ENCODE results near the gene RNF40. TPM values are rescaled to one million over a fixed set of nuclear protein-coding genes. Genes with fewer than 3 reads are reported as not detected.
A peak's percentile ranks its signal among the peaks of the same experiment; 100 is the strongest.

The RNF40 gene
- total RNA-seq, 1 experiment from 2014 or later: 57.9 TPM

DNA sequence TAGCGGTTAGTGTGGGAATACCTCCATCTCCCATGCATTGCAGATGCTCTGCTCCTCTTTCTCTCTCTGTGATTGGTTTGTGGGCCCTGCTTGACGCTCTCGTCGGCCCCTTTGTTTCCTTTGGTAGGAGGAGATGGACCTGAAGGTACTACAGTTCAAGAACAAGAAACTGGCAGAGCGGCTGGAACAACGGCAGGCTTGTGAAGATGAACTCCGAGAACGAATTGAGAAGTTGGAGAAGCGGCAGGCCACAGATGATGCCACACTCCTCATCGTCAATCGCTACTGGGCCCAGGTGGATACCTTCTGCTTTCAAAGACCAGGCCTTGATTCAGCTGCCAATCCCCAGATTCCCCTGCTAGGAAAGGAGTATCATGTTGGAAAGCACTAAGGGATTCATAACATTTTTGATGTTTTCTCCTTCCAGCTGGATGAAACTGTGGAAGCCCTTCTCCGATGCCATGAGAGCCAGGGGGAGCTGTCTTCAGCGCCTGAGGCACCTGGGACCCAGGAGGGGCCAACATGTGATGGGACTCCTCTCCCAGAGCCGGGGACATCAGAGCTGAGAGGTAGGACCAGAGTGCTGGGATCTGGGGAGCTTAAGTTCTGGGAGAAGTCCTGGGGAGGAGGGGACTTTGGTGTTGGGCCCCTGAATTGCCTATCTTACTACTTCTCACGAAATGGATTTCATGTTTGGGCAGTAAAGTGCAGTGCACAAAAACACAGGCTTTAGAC, 1.0 kb downstream of the RNF40 start:
- DNase-seq: no peak
- H3K4me2 ChIP-seq (ENCODE audit: low read depth, low read length, poor library complexity, severe bottlenecking): peak overlapping the region; percentile 89
- H3K9me3 ChIP-seq (ENCODE audit: low read length): no peaks in the 10 kb centered on the region
- H2AFZ ChIP-seq (ENCODE audit: low read length): no peak overlapping the region
- H3K4me1 ChIP-seq (ENCODE audit: low read length): peaks cover 34% of the 10 kb centered on the region
- H3K9ac ChIP-seq (ENCODE audit: low read length): peak overlapping the region; percentile 84
- H3K9me2 ChIP-seq (replicated peaks; ENCODE audit: insufficient read depth, low read length): no peaks in the 10 kb centered on the region
- H4K20me1 ChIP-seq (ENCODE audit: insufficient read depth, low read depth, low read length): no peaks in the 10 kb centered on the region
- peak overlapping the region; percentile 93 for H3K4me3 ChIP-seq (ENCODE audit: low read length)
- peaks cover 24% of the 10 kb centered on the region for H3K79me2 ChIP-seq (ENCODE audit: low read length)
- peaks cover 23% of the 10 kb centered on the region; the same call in 1 of the 2 replicates for H3K36me3 ChIP-seq (ENCODE audit: insufficient read depth, low read length)
- no peak overlapping the region for H3K27ac ChIP-seq (ENCODE audit: low read length)
- no peaks in the 10 kb centered on the region for H3K27me3 ChIP-seq (ENCODE audit: low read length)

DNA sequence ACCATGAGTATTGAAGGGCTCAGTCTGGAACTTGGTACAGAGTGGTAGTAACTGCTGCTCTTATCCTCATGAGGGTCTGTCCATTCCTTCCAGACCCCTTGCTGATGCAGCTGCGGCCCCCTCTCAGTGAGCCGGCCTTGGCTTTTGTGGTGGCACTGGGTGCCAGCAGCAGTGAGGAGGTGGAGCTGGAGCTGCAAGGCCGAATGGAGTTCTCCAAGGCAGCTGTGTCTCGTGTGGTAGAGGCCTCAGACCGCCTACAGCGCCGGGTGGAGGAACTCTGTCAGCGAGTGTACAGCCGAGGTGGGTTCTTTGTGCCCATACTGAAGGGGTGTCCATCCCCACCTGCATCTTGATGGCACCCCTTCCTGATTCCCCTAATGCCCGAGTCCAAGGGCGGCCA, 2.0 kb downstream of the RNF40 start:
- H3K4me3 ChIP-seq (ENCODE audit: low read length): no peak overlapping the region
- H3K9ac ChIP-seq (ENCODE audit: low read length): 0 out of 2 replicates have a peak overlapping the region, but pooled peaks have one; percentile 1
- H3K4me1 ChIP-seq (ENCODE audit: low read length): peaks cover 33% of the 10 kb centered on the region
- no peak overlapping the region for H3K4me2 ChIP-seq (ENCODE audit: low read depth, low read length, poor library complexity, severe bottlenecking)
- no peak for DNase-seq
- H2AFZ ChIP-seq (ENCODE audit: low read length): no peak overlapping the region
- peaks cover 24% of the 10 kb centered on the region for H3K79me2 ChIP-seq (ENCODE audit: low read length)
- no peaks in the 10 kb centered on the region for H4K20me1 ChIP-seq (ENCODE audit: insufficient read depth, low read depth, low read length)
- H3K27me3 ChIP-seq (ENCODE audit: low read length): no peaks in the 10 kb centered on the region
- no peaks in the 10 kb centered on the region for H3K9me3 ChIP-seq (ENCODE audit: low read length)
- H3K36me3 ChIP-seq (ENCODE audit: insufficient read depth, low read length): peaks cover 23% of the 10 kb centered on the region; the same call in 1 of the 2 replicates
- no peaks in the 10 kb centered on the region for H3K9me2 ChIP-seq (replicated peaks; ENCODE audit: insufficient read depth, low read length)
- H3K27ac ChIP-seq (ENCODE audit: low read length): no peak overlapping the region

DNA sequence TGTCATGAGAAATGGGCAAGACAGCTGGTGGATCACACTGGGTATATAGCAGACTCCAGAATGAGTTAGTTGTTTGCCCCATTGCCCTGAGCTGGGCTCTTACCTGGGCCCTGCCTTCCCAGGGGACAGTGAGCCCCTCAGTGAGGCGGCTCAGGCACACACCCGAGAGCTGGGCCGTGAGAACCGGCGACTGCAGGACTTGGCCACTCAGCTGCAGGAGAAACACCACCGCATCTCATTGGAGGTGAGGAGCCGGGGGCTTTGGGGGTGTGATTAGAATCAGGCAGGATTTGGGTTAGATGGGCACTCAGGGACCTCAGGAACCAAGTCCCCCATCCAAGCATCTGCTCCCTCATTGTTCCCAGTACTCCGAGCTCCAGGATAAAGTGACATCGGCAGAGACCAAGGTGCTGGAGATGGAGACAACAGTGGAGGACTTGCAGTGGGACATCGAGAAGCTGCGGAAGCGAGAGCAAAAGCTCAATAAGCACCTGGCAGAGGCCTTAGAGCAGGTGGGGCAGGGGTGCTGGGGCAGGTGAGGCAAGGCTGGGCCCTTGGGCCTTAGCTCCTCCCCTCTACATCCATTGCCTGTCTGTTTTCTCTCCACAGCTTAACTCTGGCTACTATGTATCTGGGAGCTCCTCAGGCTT, 2.8 kb downstream of the RNF40 start:
- Histone ChIP-seq H3K27ac (ENCODE audit: low read length) (no peak overlapping the region), H3K9me2 (replicated peaks; ENCODE audit: insufficient read depth, low read length) (no peaks in the 10 kb centered on the region), H3K4me2 (ENCODE audit: low read depth, low read length, poor library complexity, severe bottlenecking) (no peak overlapping the region), H4K20me1 (ENCODE audit: insufficient read depth, low read depth, low read length) (no peaks in the 10 kb centered on the region), H3K27me3 (ENCODE audit: low read length) (no peaks in the 10 kb centered on the region), H3K4me3 (ENCODE audit: low read length) (no peak overlapping the region), H3K9ac (ENCODE audit: low read length) (no peak overlapping the region), H3K79me2 (ENCODE audit: low read length) (peaks cover 24% of the 10 kb centered on the region), H3K4me1 (ENCODE audit: low read length) (peaks cover 26% of the 10 kb centered on the region), H2AFZ (ENCODE audit: low read length) (no peak overlapping the region), H3K36me3 (ENCODE audit: insufficient read depth, low read length) (peaks cover 23% of the 10 kb centered on the region; the same call in 1 of the 2 replicates), H3K9me3 (ENCODE audit: low read length) (no peaks in the 10 kb centered on the region)
- DNase-seq: no peak

DNA sequence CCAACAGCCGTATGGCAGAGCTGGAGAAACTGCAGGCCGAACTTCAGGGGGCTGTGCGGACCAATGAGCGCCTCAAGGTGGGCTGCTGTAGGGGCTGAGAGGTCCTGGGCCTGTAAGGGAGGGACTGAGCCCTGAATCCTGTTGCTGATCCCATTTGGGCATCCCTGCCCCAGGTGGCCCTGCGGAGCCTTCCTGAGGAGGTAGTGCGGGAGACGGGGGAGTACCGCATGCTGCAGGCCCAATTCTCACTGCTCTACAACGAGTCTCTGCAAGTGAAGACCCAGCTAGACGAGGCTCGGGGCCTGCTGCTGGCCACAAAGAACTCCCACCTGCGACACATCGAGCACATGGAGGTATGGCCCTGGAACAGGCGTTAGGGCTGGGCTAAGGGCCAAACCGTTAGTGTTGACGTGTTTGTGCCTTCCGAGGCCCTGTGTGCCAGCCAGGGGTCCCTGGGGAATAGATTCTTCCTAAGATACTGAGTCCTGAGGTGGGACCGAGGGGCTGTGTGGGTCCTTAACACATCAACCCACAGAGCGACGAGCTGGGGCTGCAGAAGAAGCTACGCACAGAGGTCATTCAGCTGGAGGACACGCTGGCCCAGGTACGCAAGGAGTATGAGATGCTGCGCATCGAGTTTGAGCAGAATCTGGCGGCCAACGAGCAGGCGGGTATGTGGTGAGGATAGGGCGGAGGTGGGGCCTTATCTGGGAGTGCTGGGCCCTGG, 4.2 kb downstream of the RNF40 start:
- Histone ChIP-seq H3K36me3 (ENCODE audit: insufficient read depth, low read length) (peaks cover 23% of the 10 kb centered on the region; the same call in 1 of the 2 replicates), H3K9me3 (ENCODE audit: low read length) (no peaks in the 10 kb centered on the region), H3K27me3 (ENCODE audit: low read length) (no peaks in the 10 kb centered on the region), H3K27ac (ENCODE audit: low read length) (no peak overlapping the region), H3K9ac (ENCODE audit: low read length) (no peak overlapping the region), H2AFZ (ENCODE audit: low read length) (no peak overlapping the region), H3K9me2 (replicated peaks; ENCODE audit: insufficient read depth, low read length) (no peaks in the 10 kb centered on the region), H4K20me1 (ENCODE audit: insufficient read depth, low read depth, low read length) (no peaks in the 10 kb centered on the region), H3K79me2 (ENCODE audit: low read length) (peaks cover 24% of the 10 kb centered on the region), H3K4me3 (ENCODE audit: low read length) (no peak overlapping the region), H3K4me2 (ENCODE audit: low read depth, low read length, poor library complexity, severe bottlenecking) (no peak overlapping the region), H3K4me1 (ENCODE audit: low read length) (peaks cover 12% of the 10 kb centered on the region)
- DNase-seq: no peak

DNA sequence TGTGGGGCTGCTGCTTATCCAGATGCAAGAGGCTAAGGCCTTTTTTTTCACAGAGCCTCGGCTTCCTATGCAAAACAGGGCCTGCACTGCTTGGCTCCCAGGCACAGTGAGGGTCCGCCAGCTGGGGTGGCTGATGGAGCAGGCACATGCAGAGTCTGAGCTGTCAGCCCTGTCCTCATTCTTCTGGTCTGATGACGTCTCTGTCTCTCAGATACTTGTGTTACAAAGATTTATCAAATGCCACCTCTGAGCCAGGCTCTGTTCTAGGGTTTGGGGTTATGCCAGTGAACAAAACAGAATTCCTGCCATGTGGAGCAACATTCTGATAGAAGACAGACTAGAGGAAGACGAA, 4.8 kb downstream of the RNF40 start:
- DNase-seq: no peak
- no peaks in the 10 kb centered on the region for H3K27me3 ChIP-seq (ENCODE audit: low read length)
- no peak overlapping the region for H3K4me3 ChIP-seq (ENCODE audit: low read length)
- no peak overlapping the region for H2AFZ ChIP-seq (ENCODE audit: low read length)
- H3K36me3 ChIP-seq (ENCODE audit: insufficient read depth, low read length): peaks cover 23% of the 10 kb centered on the region; the same call in 1 of the 2 replicates
- H4K20me1 ChIP-seq (ENCODE audit: insufficient read depth, low read depth, low read length): no peaks in the 10 kb centered on the region
- no peaks in the 10 kb centered on the region for H3K9me2 ChIP-seq (replicated peaks; ENCODE audit: insufficient read depth, low read length)
- no peak overlapping the region for H3K4me2 ChIP-seq (ENCODE audit: low read depth, low read length, poor library complexity, severe bottlenecking)
- peaks cover 24% of the 10 kb centered on the region for H3K79me2 ChIP-seq (ENCODE audit: low read length)
- peaks cover 12% of the 10 kb centered on the region for H3K4me1 ChIP-seq (ENCODE audit: low read length)
- H3K9ac ChIP-seq (ENCODE audit: low read length): no peak overlapping the region
- no peaks in the 10 kb centered on the region for H3K9me3 ChIP-seq (ENCODE audit: low read length)
- H3K27ac ChIP-seq (ENCODE audit: low read length): no peak overlapping the region

DNA sequence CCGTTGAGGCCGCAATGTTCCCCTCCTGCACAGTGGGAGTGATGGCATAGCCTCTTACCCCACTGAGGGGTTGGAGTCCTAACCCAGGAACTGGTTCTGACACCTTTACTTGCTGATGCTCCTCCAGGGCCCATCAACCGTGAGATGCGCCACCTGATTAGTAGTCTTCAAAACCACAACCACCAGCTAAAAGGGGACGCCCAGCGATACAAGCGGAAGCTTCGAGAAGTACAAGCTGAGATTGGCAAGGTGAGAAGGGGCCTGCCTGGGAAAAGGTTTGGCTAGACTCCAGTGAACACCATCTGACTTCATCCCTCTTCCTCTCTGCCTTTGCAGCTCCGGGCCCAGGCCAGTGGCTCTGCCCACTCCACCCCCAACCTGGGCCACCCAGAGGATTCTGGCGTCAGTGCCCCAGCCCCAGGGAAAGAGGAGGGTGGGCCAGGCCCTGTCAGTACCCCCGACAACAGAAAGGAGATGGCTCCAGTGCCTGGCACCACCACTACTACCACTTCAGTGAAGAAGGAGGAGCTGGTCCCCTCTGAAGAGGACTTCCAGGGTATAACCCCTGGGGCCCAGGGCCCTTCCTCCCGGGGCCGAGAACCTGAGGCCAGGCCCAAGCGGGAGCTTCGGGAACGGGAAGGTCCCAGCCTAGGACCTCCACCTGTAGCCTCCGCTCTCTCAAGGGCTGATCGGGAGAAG, 5.8 kb downstream of the RNF40 start:
- DNase-seq: no peak
- Histone ChIP-seq H4K20me1 (ENCODE audit: insufficient read depth, low read depth, low read length) (no peaks in the 10 kb centered on the region), H3K4me3 (ENCODE audit: low read length) (no peak overlapping the region), H2AFZ (ENCODE audit: low read length) (no peak overlapping the region), H3K9me2 (replicated peaks; ENCODE audit: insufficient read depth, low read length) (no peaks in the 10 kb centered on the region), H3K27ac (ENCODE audit: low read length) (no peak overlapping the region), H3K36me3 (ENCODE audit: insufficient read depth, low read length) (peaks cover 28% of the 10 kb centered on the region; the same call in 1 of the 2 replicates), H3K9ac (ENCODE audit: low read length) (no peak overlapping the region), H3K27me3 (ENCODE audit: low read length) (no peaks in the 10 kb centered on the region), H3K9me3 (ENCODE audit: low read length) (no peaks in the 10 kb centered on the region), H3K79me2 (ENCODE audit: low read length) (peaks cover 17% of the 10 kb centered on the region), H3K4me1 (ENCODE audit: low read length) (peaks cover 9% of the 10 kb centered on the region), H3K4me2 (ENCODE audit: low read depth, low read length, poor library complexity, severe bottlenecking) (no peak overlapping the region)

DNA sequence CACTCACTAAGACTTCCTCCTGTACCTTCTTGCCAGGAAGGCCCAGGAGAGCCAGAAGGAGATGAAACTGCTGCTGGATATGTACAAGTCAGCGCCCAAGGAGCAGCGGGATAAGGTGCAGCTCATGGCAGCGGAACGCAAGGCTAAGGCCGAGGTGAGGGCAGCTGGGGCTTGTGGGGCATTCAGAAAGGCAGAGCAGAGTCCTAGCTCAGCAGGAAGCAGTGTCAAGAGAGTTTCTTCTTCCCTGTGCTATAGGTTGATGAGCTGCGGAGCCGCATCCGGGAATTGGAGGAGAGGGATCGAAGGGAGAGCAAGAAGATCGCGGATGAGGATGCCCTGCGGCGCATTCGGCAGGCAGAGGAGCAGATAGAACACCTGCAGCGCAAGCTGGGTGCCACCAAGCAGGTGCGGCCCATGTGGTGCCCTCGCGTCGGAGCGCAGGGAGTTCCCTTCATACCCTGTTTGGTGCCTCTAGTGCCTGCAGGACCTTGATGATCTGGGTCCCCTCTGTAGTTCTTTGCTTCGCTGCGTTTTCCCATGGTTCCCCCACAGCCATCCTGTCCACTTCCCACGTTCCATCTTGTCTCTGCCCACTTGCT, 6.6 kb downstream of the RNF40 start:
- H2AFZ ChIP-seq (ENCODE audit: low read length): no peak overlapping the region
- H3K27ac ChIP-seq (ENCODE audit: low read length): no peak overlapping the region
- no peaks in the 10 kb centered on the region for H4K20me1 ChIP-seq (ENCODE audit: insufficient read depth, low read depth, low read length)
- peaks cover 10% of the 10 kb centered on the region for H3K79me2 ChIP-seq (ENCODE audit: low read length)
- no peak overlapping the region for H3K9ac ChIP-seq (ENCODE audit: low read length)
- peaks cover 28% of the 10 kb centered on the region; the same call in 1 of the 2 replicates for H3K36me3 ChIP-seq (ENCODE audit: insufficient read depth, low read length)
- H3K4me2 ChIP-seq (ENCODE audit: low read depth, low read length, poor library complexity, severe bottlenecking): no peak overlapping the region
- no peak for DNase-seq
- H3K4me1 ChIP-seq (ENCODE audit: low read length): peaks cover 2% of the 10 kb centered on the region; the same call in 1 of the 2 replicates
- H3K9me2 ChIP-seq (replicated peaks; ENCODE audit: insufficient read depth, low read length): no peaks in the 10 kb centered on the region
- H3K9me3 ChIP-seq (ENCODE audit: low read length): no peaks in the 10 kb centered on the region
- H3K4me3 ChIP-seq (ENCODE audit: low read length): no peak overlapping the region
- no peaks in the 10 kb centered on the region for H3K27me3 ChIP-seq (ENCODE audit: low read length)
